ENCODE measurements around the gene PRODH.
"Not testable (repeated sequence)": the region's sequence is repeated elsewhere in the genome, so short reads cannot be mapped to it uniquely, and the experiment has no call there.

The PRODH gene

GRCh38 chr22:18952022-18952421 lies 15.9 kb upstream of the PRODH start:
- DNase-seq: peak; percentile 35

GRCh38 chr22:18950141-18950540 lies 14.0 kb upstream of the PRODH start:
- no peak for DNase-seq

GRCh38 chr22:18947905-18948304 lies 11.8 kb upstream of the PRODH start:
- no peak for DNase-seq

- DNase-seq: not testable (repeated sequence)
These were observed 11.0 kb upstream of the PRODH start for GRCh38 chr22:18947105-18947504.

GRCh38 chr22:18938691-18939090 lies 2.6 kb upstream of the PRODH start:
- not testable (repeated sequence) for DNase-seq

GRCh38 chr22:18934688-18935087 lies 1.4 kb downstream of the PRODH start:
- not testable (repeated sequence) for DNase-seq

GRCh38 chr22:18933914-18934313 lies 2.2 kb downstream of the PRODH start:
- DNase-seq: no peak

GRCh38 chr22:18931905-18932652 lies 4.0 kb downstream of the PRODH start:
- DNase-seq: no peak

- DNase-seq: no peak
These were observed 6.6 kb downstream of the PRODH start for GRCh38 chr22:18929459-18929858.

GRCh38 chr22:18927573-18927972 lies 8.5 kb downstream of the PRODH start:
- DNase-seq: no peak

GRCh38 chr22:18927020-18927419 lies 9.1 kb downstream of the PRODH start:
- DNase-seq: no peak

GRCh38 chr22:18925368-18926064 lies 10.6 kb downstream of the PRODH start:
- no peak for DNase-seq

GRCh38 chr22:18920257-18920902 lies 15.7 kb downstream of the PRODH start:
- not testable (repeated sequence) for DNase-seq

GRCh38 chr22:18917818-18918217 lies 18.3 kb downstream of the PRODH start:
- not testable (repeated sequence) for DNase-seq

- DNase-seq: not testable (repeated sequence)
These were observed 20.5 kb downstream of the PRODH start for GRCh38 chr22:18915550-18915949.

- DNase-seq: not testable (repeated sequence)
These were observed 21.5 kb downstream of the PRODH start for GRCh38 chr22:18914558-18914957.

GRCh38 chr22:18912264-18912946 lies 23.7 kb downstream of the PRODH start:
- DNase-seq: not testable (repeated sequence)

- DNase-seq: not testable (repeated sequence)
These were observed 24.6 kb downstream of the PRODH start for GRCh38 chr22:18911535-18911934.

GRCh38 chr22:18909556-18909955 lies 26.5 kb downstream of the PRODH start:
- no peak for DNase-seq

GRCh38 chr22:18906896-18907295 lies 29.2 kb downstream of the PRODH start:
- no peak for DNase-seq

GRCh38 chr22:18906410-18906745 lies 29.7 kb downstream of the PRODH start:
- DNase-seq: not testable (repeated sequence)

- DNase-seq: no peak
These were observed 30.3 kb downstream of the PRODH start, which contains the start of gene DGCR6 for GRCh38 chr22:18905540-18906409. Gene DGCR6, plus strand, starts transcription at chr22:18906320. Its CDS starts 55 bp downstream, at chr22:18906375.
